ENCODE measurements around the gene FAM83D. TPM values are rescaled to one million over a fixed set of nuclear protein-coding genes. Genes with fewer than 3 reads are reported as not detected.

Gene FAM83D
- total and polyA plus RNA-seq, 2 experiments from 2014 or later, result 33.3 to 91.3 TPM

DNA sequence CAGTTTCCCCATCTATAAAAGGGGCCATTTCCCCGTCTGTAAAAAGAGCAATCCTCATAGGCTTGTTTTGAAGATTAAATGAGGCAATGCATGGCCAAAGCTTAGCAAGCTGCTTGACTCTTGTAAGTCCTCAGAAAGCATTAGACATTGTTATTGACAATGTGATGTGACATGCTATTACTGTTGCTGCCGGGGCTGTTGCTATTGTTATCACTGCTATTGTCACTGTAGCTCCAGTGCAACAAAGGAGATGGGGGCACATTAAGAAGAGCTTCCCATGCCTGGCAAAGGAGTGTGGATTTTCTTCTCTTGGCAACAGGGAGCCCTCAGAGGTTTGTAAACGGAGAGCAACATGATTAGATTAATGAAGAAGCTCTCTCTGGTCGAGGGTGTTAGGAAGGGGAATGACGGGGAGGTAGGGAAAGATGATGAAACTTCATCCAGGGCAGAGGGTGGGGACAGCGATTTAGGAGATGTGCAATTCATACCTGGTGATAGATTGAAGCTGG, 33.1 kb upstream of the FAM83D start:
- TF ChIP-seq NANOG (IDR thresholded peaks at IDR 0.05; ENCODE audit: borderline replicate concordance) (no peak), CREB1 (CRISPR knock-in tag; IDR thresholded peaks at IDR 0.05; ENCODE audit: low read depth) (no peak)
- Histone ChIP-seq H3K4me2 (peak overlapping the region; percentile 74), H2AFZ (0 out of 2 replicates have a peak overlapping the region, but pooled peaks have one; percentile 5)

DNA sequence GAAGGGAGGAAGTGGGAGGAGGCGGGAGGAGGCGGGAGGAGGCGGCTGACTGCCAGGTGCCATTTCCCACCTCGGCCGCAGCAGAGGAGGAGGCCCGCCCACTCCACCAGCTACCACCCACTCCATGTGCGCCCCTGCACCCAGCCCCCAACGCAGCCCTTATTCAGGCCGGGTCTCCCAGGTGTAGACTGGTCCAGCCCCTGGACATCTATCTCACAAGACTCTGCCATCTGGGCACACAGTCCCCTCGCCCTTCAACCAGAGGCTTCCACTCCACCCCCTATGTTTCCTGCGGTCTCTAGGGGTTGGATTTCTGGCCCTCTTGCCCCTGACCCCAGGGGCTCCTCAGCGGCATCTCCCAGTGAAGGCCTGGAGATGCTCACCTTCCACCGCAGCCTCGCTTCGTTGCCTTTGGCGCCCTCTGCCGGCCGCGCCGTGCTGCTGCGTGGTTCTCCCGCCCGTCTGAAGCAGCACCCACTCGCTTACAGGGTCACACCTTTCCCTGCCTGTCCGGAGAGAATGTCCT, 32.6 kb upstream of the FAM83D start:
- Histone ChIP-seq H3K79me2 (replicated peaks; ENCODE audit: insufficient read depth) (no peaks in the 10 kb centered on the region), H3K9me2 (ENCODE audit: insufficient read depth) (no peaks in the 10 kb centered on the region), H3K27me3 (ENCODE audit: insufficient read depth) (no peaks in the 10 kb centered on the region), H3K36me3 (ENCODE audit: insufficient read depth) (no peaks in the 10 kb centered on the region), H2AFZ (no peak overlapping the region), H3K4me3 (peak overlapping the region; percentile 49), H3K4me2 (peak overlapping the region; percentile 74), H4K20me1 (replicated peaks; ENCODE audit: insufficient read depth) (no peaks in the 10 kb centered on the region), H3F3A (replicated peaks; ENCODE audit: low read depth) (no peaks in the 10 kb centered on the region), H3K4me1 (ENCODE audit: insufficient read depth) (peaks cover 5% of the 10 kb centered on the region), H3K27ac (ENCODE audit: low read depth) (no peak overlapping the region)
- no peaks in the 10 kb centered on the region for H3K9me3 Mint-ChIP-seq
- no peak overlapping the region for H3K27ac Mint-ChIP-seq
- peak overlapping the region; percentile 58 for H3K4me3 Mint-ChIP-seq
- peaks cover 9% of the 10 kb centered on the region for H3K27me3 Mint-ChIP-seq (ENCODE audit: insufficient read depth, low read depth, poor library complexity)
- H3K4me1 Mint-ChIP-seq, result peaks cover 14% of the 10 kb centered on the region
- ATAC-seq, result peak; percentile 94
- peak; percentile 85 for DNase-seq (ENCODE audit: low spot score)
- no peaks in the 10 kb centered on the region; the same call in 2 of the 3 replicates for H3K36me3 Mint-ChIP-seq (ENCODE audit: low read depth)
- no peak for TF ChIP-seq NANOG (IDR thresholded peaks at IDR 0.05; ENCODE audit: borderline replicate concordance)
- TF ChIP-seq EZH2phosphoT487 (IDR thresholded peaks at IDR 0.05; ENCODE audit: unreplicated experiment), result no peak
- TF ChIP-seq, protein P1, sequence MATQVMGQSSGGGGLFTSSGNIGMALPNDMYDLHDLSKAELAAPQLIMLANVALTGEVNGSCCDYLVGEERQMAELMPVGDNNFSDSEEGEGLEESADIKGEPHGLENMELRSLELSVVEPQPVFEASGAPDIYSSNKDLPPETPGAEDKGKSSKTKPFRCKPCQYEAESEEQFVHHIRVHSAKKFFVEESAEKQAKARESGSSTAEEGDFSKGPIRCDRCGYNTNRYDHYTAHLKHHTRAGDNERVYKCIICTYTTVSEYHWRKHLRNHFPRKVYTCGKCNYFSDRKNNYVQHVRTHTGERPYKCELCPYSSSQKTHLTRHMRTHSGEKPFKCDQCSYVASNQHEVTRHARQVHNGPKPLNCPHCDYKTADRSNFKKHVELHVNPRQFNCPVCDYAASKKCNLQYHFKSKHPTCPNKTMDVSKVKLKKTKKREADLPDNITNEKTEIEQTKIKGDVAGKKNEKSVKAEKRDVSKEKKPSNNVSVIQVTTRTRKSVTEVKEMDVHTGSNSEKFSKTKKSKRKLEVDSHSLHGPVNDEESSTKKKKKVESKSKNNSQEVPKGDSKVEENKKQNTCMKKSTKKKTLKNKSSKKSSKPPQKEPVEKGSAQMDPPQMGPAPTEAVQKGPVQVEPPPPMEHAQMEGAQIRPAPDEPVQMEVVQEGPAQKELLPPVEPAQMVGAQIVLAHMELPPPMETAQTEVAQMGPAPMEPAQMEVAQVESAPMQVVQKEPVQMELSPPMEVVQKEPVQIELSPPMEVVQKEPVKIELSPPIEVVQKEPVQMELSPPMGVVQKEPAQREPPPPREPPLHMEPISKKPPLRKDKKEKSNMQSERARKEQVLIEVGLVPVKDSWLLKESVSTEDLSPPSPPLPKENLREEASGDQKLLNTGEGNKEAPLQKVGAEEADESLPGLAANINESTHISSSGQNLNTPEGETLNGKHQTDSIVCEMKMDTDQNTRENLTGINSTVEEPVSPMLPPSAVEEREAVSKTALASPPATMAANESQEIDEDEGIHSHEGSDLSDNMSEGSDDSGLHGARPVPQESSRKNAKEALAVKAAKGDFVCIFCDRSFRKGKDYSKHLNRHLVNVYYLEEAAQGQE (IDR thresholded peaks at IDR 0.05; ENCODE audit: unreplicated experiment), result no peak
- TF ChIP-seq, protein P2, sequence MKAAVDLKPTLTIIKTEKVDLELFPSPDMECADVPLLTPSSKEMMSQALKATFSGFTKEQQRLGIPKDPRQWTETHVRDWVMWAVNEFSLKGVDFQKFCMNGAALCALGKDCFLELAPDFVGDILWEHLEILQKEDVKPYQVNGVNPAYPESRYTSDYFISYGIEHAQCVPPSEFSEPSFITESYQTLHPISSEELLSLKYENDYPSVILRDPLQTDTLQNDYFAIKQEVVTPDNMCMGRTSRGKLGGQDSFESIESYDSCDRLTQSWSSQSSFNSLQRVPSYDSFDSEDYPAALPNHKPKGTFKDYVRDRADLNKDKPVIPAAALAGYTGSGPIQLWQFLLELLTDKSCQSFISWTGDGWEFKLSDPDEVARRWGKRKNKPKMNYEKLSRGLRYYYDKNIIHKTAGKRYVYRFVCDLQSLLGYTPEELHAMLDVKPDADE (IDR thresholded peaks at IDR 0.05), result no peak
- no peak for TF ChIP-seq EZH2 (IDR thresholded peaks at IDR 0.05; ENCODE audit: low read depth, unreplicated experiment)
- TF ChIP-seq JUNB (IDR thresholded peaks at IDR 0.05; ENCODE audit: unreplicated experiment), result no peak
- no peak for TF ChIP-seq ZNF114 (CRISPR knock-in tag; IDR thresholded peaks at IDR 0.05)
- TF ChIP-seq ZNF331 (CRISPR knock-in tag; IDR thresholded peaks at IDR 0.05; ENCODE audit: low read depth), result no peak
- no peak for TF ChIP-seq STAT1 (IDR thresholded peaks at IDR 0.05; ENCODE audit: unreplicated experiment)
- TF ChIP-seq POLR2AphosphoS5 (IDR thresholded peaks at IDR 0.05; ENCODE audit: low read depth), result no peak
- TF ChIP-seq CREB1 (CRISPR knock-in tag; IDR thresholded peaks at IDR 0.05; ENCODE audit: low read depth), result peak; percentile 30; the same call in 1 of the 2 replicates
- TF ChIP-seq, protein P3, sequence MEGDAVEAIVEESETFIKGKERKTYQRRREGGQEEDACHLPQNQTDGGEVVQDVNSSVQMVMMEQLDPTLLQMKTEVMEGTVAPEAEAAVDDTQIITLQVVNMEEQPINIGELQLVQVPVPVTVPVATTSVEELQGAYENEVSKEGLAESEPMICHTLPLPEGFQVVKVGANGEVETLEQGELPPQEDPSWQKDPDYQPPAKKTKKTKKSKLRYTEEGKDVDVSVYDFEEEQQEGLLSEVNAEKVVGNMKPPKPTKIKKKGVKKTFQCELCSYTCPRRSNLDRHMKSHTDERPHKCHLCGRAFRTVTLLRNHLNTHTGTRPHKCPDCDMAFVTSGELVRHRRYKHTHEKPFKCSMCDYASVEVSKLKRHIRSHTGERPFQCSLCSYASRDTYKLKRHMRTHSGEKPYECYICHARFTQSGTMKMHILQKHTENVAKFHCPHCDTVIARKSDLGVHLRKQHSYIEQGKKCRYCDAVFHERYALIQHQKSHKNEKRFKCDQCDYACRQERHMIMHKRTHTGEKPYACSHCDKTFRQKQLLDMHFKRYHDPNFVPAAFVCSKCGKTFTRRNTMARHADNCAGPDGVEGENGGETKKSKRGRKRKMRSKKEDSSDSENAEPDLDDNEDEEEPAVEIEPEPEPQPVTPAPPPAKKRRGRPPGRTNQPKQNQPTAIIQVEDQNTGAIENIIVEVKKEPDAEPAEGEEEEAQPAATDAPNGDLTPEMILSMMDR (conservative IDR thresholded peaks at IDR 0.05; ENCODE audit: low read depth in 2 of 2), result peak; percentile 73 to 97

More for the DNA sequence above, 33.1 kb upstream of the FAM83D start:
- peak overlapping the region; percentile 49 for H3K4me3 ChIP-seq
- Mint-ChIP-seq H3K27me3 (ENCODE audit: insufficient read depth, low read depth, poor library complexity) (peaks cover 13% of the 10 kb centered on the region), H3K27ac (peak overlapping the region; percentile 22; the same call in 1 of the 2 replicates), H3K9me3 (no peaks in the 10 kb centered on the region), H3K4me3 (peak overlapping the region; percentile 13; the same call in 1 of the 3 replicates), H3K36me3 (ENCODE audit: low read depth) (no peaks in the 10 kb centered on the region; the same call in 2 of the 3 replicates), H3K4me1 (peaks cover 14% of the 10 kb centered on the region)
- ATAC-seq (no peak), DNase-seq (ENCODE audit: low spot score) (no peak)
- H4K20me1 ChIP-seq (replicated peaks; ENCODE audit: insufficient read depth), result no peaks in the 10 kb centered on the region
- no peaks in the 10 kb centered on the region for H3K36me3 ChIP-seq (ENCODE audit: insufficient read depth)
- H3K79me2 ChIP-seq (replicated peaks; ENCODE audit: insufficient read depth), result no peaks in the 10 kb centered on the region
- no peaks in the 10 kb centered on the region for H3K27me3 ChIP-seq (ENCODE audit: insufficient read depth)
- H3K27ac ChIP-seq (ENCODE audit: low read depth), result no peak overlapping the region
- H3F3A ChIP-seq (replicated peaks; ENCODE audit: low read depth), result no peaks in the 10 kb centered on the region
- H3K9me2 ChIP-seq (ENCODE audit: insufficient read depth), result no peaks in the 10 kb centered on the region
- H3K4me1 ChIP-seq (ENCODE audit: insufficient read depth), result peaks cover 5% of the 10 kb centered on the region

Measured in GM23338 (cell line).